HG03064 (cell line): ENCODE results near the gene ZNF467.

Source experiments
- ATAC-seq: cut with Tn5 transposase; IDR thresholded peaks from one replicate; pipeline ENCODE4 v1.9.1; 2021; ENCODE audit warnings: low read depth; ENCODE audit not compliant: unreplicated experiment

ZNF467 gene

GRCh38 chr7:149729983-149730801, 43.2 kb downstream of the ZNF467 start:
- ATAC-seq = no peak

- ATAC-seq = no peak
Measured at GRCh38 chr7:149729586-149729982, 43.8 kb downstream of the ZNF467 start.

GRCh38 chr7:149728491-149729375, 44.7 kb downstream of the ZNF467 start:
- ATAC-seq = no peak

- no peak for ATAC-seq
Measured at GRCh38 chr7:149727899-149728476, 45.4 kb downstream of the ZNF467 start.

GRCh38 chr7:149727053-149727898, 46.1 kb downstream of the ZNF467 start:
- no peak for ATAC-seq

GRCh38 chr7:149725916-149726315, 47.5 kb downstream of the ZNF467 start:
- no peak for ATAC-seq

- no peak for ATAC-seq
Measured at GRCh38 chr7:149725426-149725821, 48.0 kb downstream of the ZNF467 start.

- no peak for ATAC-seq
Measured at GRCh38 chr7:149724661-149725425, 48.5 kb downstream of the ZNF467 start.

GRCh38 chr7:149723795-149724495, 49.4 kb downstream of the ZNF467 start:
- no peak for ATAC-seq

- no peak for ATAC-seq
Measured at GRCh38 chr7:149723082-149723767, 50.2 kb downstream of the ZNF467 start.

GRCh38 chr7:149722356-149722957, 50.9 kb downstream of the ZNF467 start:
- ATAC-seq = no peak

- no peak for ATAC-seq
Measured at GRCh38 chr7:149721084-149721601, 52.2 kb downstream of the ZNF467 start.

- no peak for ATAC-seq
Measured at GRCh38 chr7:149720372-149721083, 52.9 kb downstream of the ZNF467 start.

GRCh38 chr7:149719912-149720335, 53.5 kb downstream of the ZNF467 start:
- ATAC-seq = no peak

- no peak for ATAC-seq
Measured at GRCh38 chr7:149719050-149719899, 54.1 kb downstream of the ZNF467 start.

- no peak for ATAC-seq
Measured at GRCh38 chr7:149718730-149719049, 54.7 kb downstream of the ZNF467 start.
